Endothelial cell of umbilical vein (primary cell): Measurements from ENCODE around the gene MAPKAP1. TPM values are rescaled to one million over a fixed set of nuclear protein-coding genes. Genes with fewer than 3 reads are reported as not detected.

Experiments used
- BruUV-seq: library from RNA; stranded (reverse); fragments of 400-500 nt; replicated peaks from 2 replicates; lab custom pipeline; 2021; lab: Mats Ljungman, UMichigan
- CTCF ChIA-PET: fragments of 300-600, 350-600 bp; sonication (Branson Sonifier 250); formaldehyde crosslinking; loops from one replicate; lab custom pipeline; 2021; ENCODE audit warnings: antibody characterized with exemption, inconsistent platforms; lab: Charles Lee
- POLR2A ChIA-PET: fragments of 300-600, 350-600 bp; sonication (Branson Sonifier 250); formaldehyde crosslinking; loops from one replicate; lab custom pipeline; 2021; ENCODE audit warnings: antibody characterized with exemption, inconsistent platforms; lab: Charles Lee
- DNase-seq: peaks from one replicate; pipeline ENCODE4 v3.0.0-alpha.2; 2011; ENCODE audit warnings: low read depth, low spot score
- FAIRE-seq: peaks from 2 replicates; lab custom pipeline; 2011; peaks lifted over from hg19 to GRCh38; lab: Jason Lieb, UNC
- H2AFZ ChIP-seq: 2 replicates; pipeline ENCODE4 v1.6.0; 2012; ENCODE audit warnings: low read depth, low read length, control low read depth, inconsistent platforms
- H3K27ac ChIP-seq: 2 replicates; pipeline ENCODE4 v1.5.1; 2011; ENCODE audit warnings: low read depth, mild to moderate bottlenecking, control low read depth, low read length, moderate library complexity; ENCODE audit not compliant: insufficient read depth
- H3K27me3 ChIP-seq, 2 experiments: 2 replicates each; pipeline versions ENCODE4 v1.6.0 to v1.6.1; 2011; ENCODE audit warnings: low read length in 2 of 2, mixed read lengths in 1 of 2; ENCODE audit not compliant: control insufficient read depth in 2 of 2, insufficient read depth in 2 of 2
- H3K36me3 ChIP-seq, 2 experiments: 2 replicates in 1 of 2; 3 replicates in 1 of 2; pipeline ENCODE4 v1.5.1; 2011; ENCODE audit warnings: low read length in 2 of 2, mild to moderate bottlenecking in 1 of 2, moderate library complexity in 1 of 2; ENCODE audit not compliant: control insufficient read depth in 2 of 2, insufficient read depth in 2 of 2; ENCODE audit errors: extremely low read depth in 1 of 2
- H3K4me1 ChIP-seq: 3 replicates; pipeline ENCODE4 v1.5.1; 2011; ENCODE audit warnings: mild to moderate bottlenecking, low read length; ENCODE audit not compliant: control insufficient read depth, insufficient read depth; ENCODE audit errors: extremely low read depth
- H3K4me2 ChIP-seq: 2 replicates; pipeline ENCODE4 v1.6.1; 2011; ENCODE audit warnings: low read length, control low read depth, mixed read lengths; ENCODE audit not compliant: insufficient read depth
- H3K4me3 ChIP-seq, 3 experiments: fragments of 200-600 bp in 1 of 3; sonication (generic), shearing (Covaris generic) in 1 of 3; replicated peaks in 1 of 3; 2 replicates each; pipeline ENCODE4 v1.5.1; 2011 to 2016; ENCODE audit warnings: control low read depth in 3 of 3, low read length in 3 of 3, mild to moderate bottlenecking in 2 of 3, inconsistent platforms in 1 of 3, low read depth in 1 of 3, moderate library complexity in 1 of 3; ENCODE audit not compliant: insufficient read depth in 1 of 3
- H3K79me2 ChIP-seq: 2 replicates; pipeline ENCODE4 v1.6.0; 2012; ENCODE audit warnings: low read length, inconsistent platforms; ENCODE audit not compliant: control insufficient read depth, insufficient read depth
- H3K9ac ChIP-seq: replicated peaks from 2 replicates; pipeline ENCODE3; 2011; ENCODE audit warnings: low read length, control low read depth; ENCODE audit not compliant: insufficient read depth; ENCODE audit errors: extremely low read depth
- H3K9me1 ChIP-seq: replicated peaks from 3 replicates; pipeline ENCODE4 v1.6.0; 2011; ENCODE audit warnings: mild to moderate bottlenecking, low read length; ENCODE audit not compliant: control insufficient read depth, insufficient read depth; ENCODE audit errors: extremely low read depth
- H3K9me3 ChIP-seq: replicated peaks from 2 replicates; pipeline ENCODE4 v1.5.1; 2012; ENCODE audit warnings: low read length, inconsistent platforms; ENCODE audit not compliant: control insufficient read depth, insufficient read depth
- H4K20me1 ChIP-seq: replicated peaks from 2 replicates; pipeline ENCODE3; 2011; ENCODE audit warnings: mild to moderate bottlenecking, low read length; ENCODE audit not compliant: control insufficient read depth, insufficient read depth; ENCODE audit errors: extremely low read depth
- CTCF ChIP-seq, 2 donors: IDR thresholded peaks; 1 replicate in 1 of 2; 2 replicates in 1 of 2; pipeline ENCODE4 v1.5.1; 2011; ENCODE audit warnings: low read length in 2 of 2, mild to moderate bottlenecking in 2 of 2, moderate library complexity in 2 of 2, control low read depth in 1 of 2, inconsistent platforms in 1 of 2, low read depth in 1 of 2; ENCODE audit not compliant: insufficient read depth in 1 of 2; ENCODE audit errors: extremely low read depth in 1 of 2
- EZH2 ChIP-seq: IDR thresholded peaks from 2 replicates; pipeline ENCODE4 v1.6.1; 2012; ENCODE audit warnings: borderline replicate concordance, low read depth, mild to moderate bottlenecking, moderate library complexity, low read length, inconsistent platforms; ENCODE audit not compliant: severe bottlenecking
- FOS ChIP-seq: IDR thresholded peaks from 2 replicates; pipeline ENCODE4 v1.6.1; 2011; ENCODE audit warnings: mild to moderate bottlenecking, low read length, moderate library complexity, borderline replicate concordance; ENCODE audit not compliant: insufficient read depth
- GATA2 ChIP-seq: IDR thresholded peaks from 2 replicates; pipeline ENCODE4 v1.7.0; 2011; ENCODE audit warnings: low read depth, mild to moderate bottlenecking, moderate library complexity, mixed read lengths, low read length; ENCODE audit not compliant: insufficient read length, insufficient read depth
- JUN ChIP-seq: IDR thresholded peaks from 2 replicates; pipeline ENCODE4 v1.6.1; 2011; ENCODE audit warnings: borderline replicate concordance, low read depth; ENCODE audit not compliant: insufficient read length, insufficient read depth
- MYC ChIP-seq: IDR thresholded peaks from one replicate; pipeline ENCODE4 v1.6.1; 2011; ENCODE audit warnings: mild to moderate bottlenecking, low read depth, low read length
- POLR2A ChIP-seq: IDR thresholded peaks from 2 replicates; pipeline ENCODE4 v1.6.1; 2012; ENCODE audit warnings: low read depth, mild to moderate bottlenecking, control low read depth, low read length
- POLR2AphosphoS5 ChIP-seq: IDR thresholded peaks from 2 replicates; pipeline ENCODE4 v1.6.1; 2012; ENCODE audit warnings: low read depth, mild to moderate bottlenecking, control low read depth, low read length, moderate library complexity; ENCODE audit not compliant: insufficient read depth
- dilution Hi-C: fragments of 300-500 bp; cut with MboI; formaldehyde crosslinking; loops from one replicate; pipeline ENCODE4 v1.15.0; 2019; ENCODE audit warnings: low sequenced_read_pairs; ENCODE audit not compliant: extremely low pct_ligation_motif_present
- intact Hi-C: fragments of 100-400 bp; cut with micrococcal nuclease; formaldehyde crosslinking; loops from one replicate; pipeline ENCODE4 v1.10.0; 2022
- polyA plus RNA-seq, 4 experiments: library from polyadenylated mRNA; depleted of rRNA in 3 of 4; stranded (reverse) in 3 of 4; unstranded in 1 of 4; fragments of >200 nt; gene quantifications; 2 replicates each; pipeline versions ENCODE4 v1.2.1 to v1.2.3, GENCODE V29; 2011 to 2012; ENCODE audit warnings: missing spikeins in 1 of 4
- total RNA-seq: library from RNA; stranded (reverse); gene quantifications from 2 replicates; pipeline ENCODE4 v1.2.3, GENCODE V29; 2021
- TF ChIP-seq, protein P1 (sequence below): IDR thresholded peaks from 2 replicates; pipeline ENCODE4 v1.6.1; 2011; ENCODE audit not compliant: insufficient read depth, insufficient read length

MAPKAP1 gene
- total and polyA plus RNA-seq, 2 donors (not counting 3 experiments of a cell fraction or from before 2014, with no cell fraction given): 61.9 to 99.1 TPM

DNA sequence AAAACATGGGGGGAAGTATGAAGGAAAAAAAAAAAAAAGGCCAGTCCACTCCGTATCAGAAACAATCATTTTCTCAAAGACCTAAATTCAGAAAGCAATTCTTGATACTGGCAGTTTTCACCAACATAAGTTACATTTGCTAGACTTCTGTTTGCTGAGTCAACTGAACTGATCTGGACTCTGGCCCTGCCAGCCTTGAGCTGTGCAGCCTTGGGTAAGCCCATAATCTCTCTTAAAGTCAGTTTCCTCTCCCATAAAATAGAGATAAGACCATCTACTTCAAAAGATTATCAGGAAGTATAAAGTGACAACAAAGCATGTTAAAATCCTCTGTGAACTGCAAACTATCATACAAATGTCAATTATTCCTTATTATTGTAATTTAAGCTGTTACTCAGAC, 106.8 kb downstream of the MAPKAP1 start:
- Histone ChIP-seq H3K9ac (no peak overlapping the region), H3K4me2 (no peak overlapping the region), H4K20me1 (peaks cover 2% of the 10 kb centered on the region), H3K27ac (no peak overlapping the region), H3K9me1 (no peaks in the 10 kb centered on the region), H2AFZ (no peak overlapping the region), H3K27me3 (no peaks in the 10 kb centered on the region), H3K4me3 (no peak overlapping the region), H3K36me3 (no peaks in the 10 kb centered on the region), H3K4me1 (no peaks in the 10 kb centered on the region), H3K9me3 (no peaks in the 10 kb centered on the region), H3K79me2 (peaks cover 43% of the 10 kb centered on the region)
- no TSS peak for BruUV-seq
- dilution Hi-C loops: no loop called here
- no peak for TF ChIP-seq EZH2
- no peak for TF ChIP-seq GATA2
- TF ChIP-seq, protein P1, sequence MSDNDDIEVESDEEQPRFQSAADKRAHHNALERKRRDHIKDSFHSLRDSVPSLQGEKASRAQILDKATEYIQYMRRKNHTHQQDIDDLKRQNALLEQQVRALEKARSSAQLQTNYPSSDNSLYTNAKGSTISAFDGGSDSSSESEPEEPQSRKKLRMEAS: no peak
- no peak for TF ChIP-seq CTCF (IDR thresholded peaks at IDR 0.05; ENCODE audit: extremely low read depth in 1 of 2, insufficient read depth in 1 of 2, low read depth in 1 of 2, low read length in 2 of 2)
- no peak for TF ChIP-seq MYC
- no peak for TF ChIP-seq POLR2A
- TF ChIP-seq JUN: no peak
- no peak for TF ChIP-seq POLR2AphosphoS5
- TF ChIP-seq FOS: no peak
- FAIRE-seq: no peak
- DNase-seq: no peak
- ChIA-PET CTCF (interaction anchor here (1.0 kb wide), 1 partner anchor 9 kb away, joined by 3 read pairs; no protein-coding TSS in a partner anchor), POLR2A (no interaction called here)
- intact Hi-C loops: no loop called here
